NB4 (cell line): Measurements from ENCODE around the gene ZNF574.

Source experiments
- DNase-seq: peaks from one replicate; pipeline ENCODE4 v3.0.0; 2010; ENCODE audit warnings: low read depth
- H3K4me3 ChIP-seq: one replicate; pipeline ENCODE4 v1.5.1; 2011; ENCODE audit warnings: mild to moderate bottlenecking, low read depth, low read length, moderate library complexity
- CTCF ChIP-seq: IDR thresholded peaks from one replicate; pipeline ENCODE4 v1.5.1; 2012; ENCODE audit warnings: low read depth, low read length
- MAX ChIP-seq: IDR thresholded peaks from 2 replicates; pipeline ENCODE4 v1.6.1; 2011; ENCODE audit warnings: low read depth, low read length
- MYC ChIP-seq: IDR thresholded peaks from 2 replicates; pipeline ENCODE4 v1.6.1; 2011; ENCODE audit warnings: low read depth, low read length
- POLR2A ChIP-seq: IDR thresholded peaks from 2 replicates; pipeline ENCODE4 v1.6.1; 2011; ENCODE audit warnings: mild to moderate bottlenecking; ENCODE audit not compliant: insufficient read length; ENCODE audit errors: extremely low read depth

Gene ZNF574

GRCh38 chr19:42053037-42053935, 22.7 kb upstream of the ZNF574 start:
- no peak for DNase-seq

GRCh38 chr19:42054205-42054604, 21.8 kb upstream of the ZNF574 start:
- H3K4me3 ChIP-seq: no peak overlapping the region
- no peak for TF ChIP-seq MAX
- no peak for TF ChIP-seq MYC
- TF ChIP-seq CTCF: no peak
- no peak for TF ChIP-seq POLR2A
- no peak for DNase-seq

More at GRCh38 chr19:42053037-42053935, 22.7 kb upstream of the ZNF574 start:
- H3K4me3 ChIP-seq: no peak overlapping the region
- TF ChIP-seq CTCF: no peak
- no peak for TF ChIP-seq POLR2A
- no peak for TF ChIP-seq MYC
- no peak for TF ChIP-seq MAX

DNA sequence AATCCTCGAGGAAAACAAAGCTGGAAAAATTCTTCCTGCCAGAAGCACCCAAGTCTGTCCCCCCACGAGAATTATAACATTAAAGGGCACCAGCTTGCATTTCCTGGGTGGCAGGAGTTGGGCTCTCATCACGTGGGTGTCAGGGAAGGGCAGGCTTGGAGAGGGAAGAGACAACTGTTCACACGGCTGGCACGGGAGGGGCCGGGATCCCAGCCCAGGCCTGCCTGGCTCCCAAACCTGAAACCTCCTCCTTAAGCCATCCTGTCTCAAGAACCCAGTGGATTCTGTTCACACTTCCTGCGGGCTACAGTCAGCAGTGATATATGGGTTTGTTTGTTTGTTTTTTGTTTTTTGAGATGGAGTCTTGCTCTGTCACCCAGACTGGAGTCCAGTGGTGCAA, 18.1 kb upstream of the ZNF574 start:
- TF ChIP-seq POLR2A (no peak), MAX (no peak), MYC (no peak), CTCF (no peak)
- DNase-seq: no peak
- no peak overlapping the region for H3K4me3 ChIP-seq

DNA sequence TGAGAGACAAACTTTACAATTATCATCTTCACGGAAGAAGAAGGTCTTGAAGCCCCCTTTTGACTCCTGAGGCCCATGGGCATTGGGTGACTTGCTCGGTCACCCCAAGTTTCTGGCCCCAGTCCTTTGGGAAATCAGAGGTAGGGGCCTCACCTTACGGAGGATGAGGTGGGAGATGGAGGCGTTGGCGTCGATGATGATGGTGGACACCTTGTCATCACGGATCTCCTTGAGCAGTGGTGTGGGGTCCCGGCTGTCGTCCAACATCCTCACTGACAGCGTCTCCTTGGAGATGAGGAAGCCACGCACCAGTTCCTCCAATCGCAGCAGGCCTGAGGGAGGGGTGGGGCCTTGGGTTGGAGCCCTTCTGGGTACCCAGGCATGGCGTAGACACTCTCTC, 16.8 kb upstream of the ZNF574 start:
- no peak for TF ChIP-seq MAX
- TF ChIP-seq CTCF: no peak
- no peak for TF ChIP-seq POLR2A
- no peak for TF ChIP-seq MYC
- no peak overlapping the region for H3K4me3 ChIP-seq
- no peak for DNase-seq

GRCh38 chr19:42060117-42060516, 15.8 kb upstream of the ZNF574 start:
- H3K4me3 ChIP-seq: no peak overlapping the region
- TF ChIP-seq CTCF (no peak), MYC (no peak)
- DNase-seq: no peak

DNA sequence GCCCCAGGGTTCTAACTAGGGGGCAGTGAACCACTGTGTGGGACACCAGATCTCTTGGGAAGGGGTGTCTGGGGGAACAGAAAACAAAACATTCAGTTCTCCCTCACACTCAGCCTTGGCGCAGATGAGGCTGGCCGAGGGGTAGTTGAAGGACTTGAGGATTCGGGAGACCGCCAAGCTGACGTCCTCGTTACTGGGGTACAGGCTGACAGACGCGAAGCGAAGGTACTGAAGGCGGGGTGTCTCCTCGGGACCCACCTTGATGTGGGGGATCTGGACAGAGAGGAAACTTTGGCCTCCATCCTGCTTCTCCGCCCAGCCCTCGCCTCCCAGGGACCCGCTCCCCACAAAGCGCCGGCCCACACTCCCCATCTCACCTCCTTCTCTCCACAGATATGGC, 13.6 kb upstream of the ZNF574 start:
- H3K4me3 ChIP-seq: no peak overlapping the region
- TF ChIP-seq MYC (no peak), POLR2A (no peak), MAX (no peak), CTCF (no peak)
- DNase-seq: no peak
